Prostate gland (tissue), 2 donors: ENCODE results near the gene DEXI. TPM values are rescaled to one million over a fixed set of nuclear protein-coding genes. Genes with fewer than 3 reads are reported as not detected.

Experiments
- DNase-seq: peaks from one replicate; pipeline ENCODE4 v3.0.0-alpha.2; 2019; ENCODE audit warnings: low spot score
- H3K27ac ChIP-seq, 2 donors: fragments of 200-600 bp; sonication (generic); 2 replicates each; pipeline ENCODE4 v1.5.1; 2017 to 2019
- H3K27me3 ChIP-seq: fragments of 200-600 bp; sonication (generic); replicated peaks from 2 replicates; pipeline ENCODE4 v1.5.1; 2019; ENCODE audit not compliant: insufficient read depth
- H3K36me3 ChIP-seq, 2 donors: fragments of 200-600 bp; sonication (generic); 1 replicate in 1 of 2; 2 replicates in 1 of 2; pipeline versions ENCODE4 v1.5.1 to v1.8.1; 2017 to 2019
- H3K4me1 ChIP-seq: fragments of 200-600 bp; sonication (generic); replicated peaks from 2 replicates; pipeline ENCODE4 v1.5.1; 2019
- H3K4me3 ChIP-seq, 2 donors: fragments of 200-600 bp; sonication (generic); 2 replicates each; pipeline ENCODE4 v1.5.1; 2017 to 2019
- H3K9me3 ChIP-seq: fragments of 200-600 bp; sonication (generic); 2 replicates; pipeline ENCODE4 v1.5.1; 2017
- CTCF ChIP-seq, 4 experiments: fragments of 200-600 bp in 2 of 4; fragments of 450-650 bp in 2 of 4; sonication (generic) in 2 of 4; IDR thresholded peaks; 1 replicate in 3 of 4; 2 replicates in 1 of 4; pipeline ENCODE4 v1.5.1; 2016 to 2019; ENCODE audit warnings: antibody characterized with exemption in 4 of 4, mild to moderate bottlenecking in 2 of 4, moderate library complexity in 2 of 4
- POLR2A ChIP-seq: fragments of 450-650 bp; IDR thresholded peaks from one replicate; pipeline ENCODE4 v1.6.1; 2016; ENCODE audit warnings: antibody characterized with exemption, mild to moderate bottlenecking
- POLR2AphosphoS5 ChIP-seq: sonication (generic); formaldehyde crosslinking; IDR thresholded peaks from one replicate; pipeline ENCODE4 v1.6.1; 2017; ENCODE audit warnings: antibody characterized with exemption
- WGBS: methylation state at CpG from one replicate; pipeline ENCODE4 v1.1.5; 2018; 5-methylcytosine and 5-hydroxymethylcytosine counted together
- intact Hi-C: fragments of 100-400 bp; cut with DNase I; formaldehyde crosslinking; loops from one replicate; pipeline ENCODE4 v1.14.2; 2022
- total RNA-seq, 2 donors: library from RNA; depleted of rRNA; stranded (reverse); fragments of >200 nt; gene quantifications; one replicate each; pipeline ENCODE4 v1.1.0, GENCODE V29; 2016

The DEXI gene
- total RNA-seq, 2 donors from 2014 or later, result 95.5 to 96.9 TPM

- Histone ChIP-seq H3K27me3 (no peaks in the 10 kb centered on the region), H3K27ac (no peak overlapping the region), H3K9me3 (no peaks in the 10 kb centered on the region), H3K4me3 (no peak overlapping the region), H3K4me1 (no peaks in the 10 kb centered on the region), H3K36me3 (no peaks in the 10 kb centered on the region)
- whole genome bisulfite sequencing, result 83% methylated on average over 10 of the region's 10 CpGs
- no peak for DNase-seq
- TF ChIP-seq CTCF (IDR thresholded peaks at IDR 0.05) (no peak), POLR2A (no peak), POLR2AphosphoS5 (no peak)
- intact Hi-C loops, result no loop called here
Observed at GRCh38 chr16:10880594-10881452, 61.4 kb downstream of the DEXI start.

GRCh38 chr16:10879681-10880589, 62.3 kb downstream of the DEXI start:
- 55% methylated on average over 21 of the region's 21 CpGs for WGBS

More at GRCh38 chr16:10879681-10880589, 62.3 kb downstream of the DEXI start:
- Histone ChIP-seq H3K4me1 (no peaks in the 10 kb centered on the region), H3K4me3 (peak overlapping the region; percentile 29 to 38), H3K27me3 (no peaks in the 10 kb centered on the region), H3K36me3 (no peaks in the 10 kb centered on the region), H3K27ac (peak overlapping the region in 1 of 2 donors; percentile 8), H3K9me3 (no peaks in the 10 kb centered on the region)
- intact Hi-C loops, result loop anchor here (5.0 kb wide), 1 partner anchor 53 kb away; no protein-coding TSS in a partner anchor
- DNase-seq, result no peak
- no peak for TF ChIP-seq POLR2AphosphoS5
- no peak for TF ChIP-seq CTCF (IDR thresholded peaks at IDR 0.05)
- TF ChIP-seq POLR2A, result no peak

Other genes with a start within 250 kb of the DEXI start
- gene TEKT5, start 247.5 kb downstream of the DEXI start, total RNA-seq, result 1 to 10 TPM in 1 of 2 donors, under 1 TPM in 1; 0.36 to 3.9 TPM
- gene NUBP1, start 198.6 kb downstream of the DEXI start, total RNA-seq, result 10 to 100 TPM; 31.6 to 36.0 TPM
- 1 to 10 TPM in 1 of 2 donors, under 1 TPM in 1; 0.27 to 5.8 TPM for gene TVP23A, start 123.7 kb downstream of the DEXI start, total RNA-seq
- gene CIITA, start 65.3 kb downstream of the DEXI start, total RNA-seq, result 10 to 100 TPM; 11.7 to 16.0 TPM
- 10 to 100 TPM; 26.1 to 52.2 TPM for gene CLEC16A, start 2.1 kb upstream of the DEXI start, total RNA-seq